ENCODE results near the gene TMEM181. TPM values are rescaled to one million over a fixed set of nuclear protein-coding genes. Genes with fewer than 3 reads are reported as not detected.

The TMEM181 gene
- total and polyA plus RNA-seq, 8 donors: 14.1 to 32.8 (median 23.1) TPM

DNA sequence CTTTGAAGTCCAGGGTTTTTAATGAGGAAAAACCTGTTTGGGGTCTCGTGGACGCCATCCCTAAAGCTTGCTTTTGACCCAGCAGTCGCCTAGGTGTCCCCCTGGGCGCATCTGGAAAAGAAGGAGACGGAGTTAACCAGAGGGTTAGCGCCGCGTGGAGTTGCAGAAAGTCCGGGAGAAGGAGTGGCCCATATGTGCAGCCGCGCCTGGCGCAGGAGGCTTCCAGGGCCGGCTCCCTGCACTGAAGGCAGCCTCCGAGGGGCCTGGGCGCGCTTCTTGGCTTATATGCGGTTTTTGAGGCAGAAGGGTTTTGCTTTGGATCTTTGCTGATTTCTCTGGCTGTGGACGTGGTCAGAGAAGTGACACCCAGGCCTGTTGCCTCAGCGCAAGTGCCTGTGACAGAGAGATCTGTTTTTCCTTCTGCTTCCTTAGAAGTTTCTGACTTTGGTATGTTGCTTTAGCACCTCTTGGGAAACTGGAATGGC is 987 bp downstream of the TMEM181 start:
- intact Hi-C loops (cut with DNase I): no loop called here
- Histone ChIP-seq H3K36me3 (no peaks in the 10 kb centered on the region), H3K4me3 (peak overlapping the region; percentile 81 to 99 (median 89)), H3K4me1 (peaks cover 0 to 24% (median 11%) of the 10 kb centered on the region in 3 donors), H3K27ac (peak overlapping the region; percentile 90 to 95 (median 95)), H3K9me3 (no peaks in the 10 kb centered on the region), H3K27me3 (no peaks in the 10 kb centered on the region)
- 3% methylated on average over 19 of the region's 19 CpGs for WGBS, 2 donors
- FAIRE-seq (no peak), DNase-seq (peak in 3 of 6 donors; percentile 37 to 71 (median 69)), ATAC-seq (peak; percentile 30 to 52 (median 50))
- TF ChIP-seq, protein P1, sequence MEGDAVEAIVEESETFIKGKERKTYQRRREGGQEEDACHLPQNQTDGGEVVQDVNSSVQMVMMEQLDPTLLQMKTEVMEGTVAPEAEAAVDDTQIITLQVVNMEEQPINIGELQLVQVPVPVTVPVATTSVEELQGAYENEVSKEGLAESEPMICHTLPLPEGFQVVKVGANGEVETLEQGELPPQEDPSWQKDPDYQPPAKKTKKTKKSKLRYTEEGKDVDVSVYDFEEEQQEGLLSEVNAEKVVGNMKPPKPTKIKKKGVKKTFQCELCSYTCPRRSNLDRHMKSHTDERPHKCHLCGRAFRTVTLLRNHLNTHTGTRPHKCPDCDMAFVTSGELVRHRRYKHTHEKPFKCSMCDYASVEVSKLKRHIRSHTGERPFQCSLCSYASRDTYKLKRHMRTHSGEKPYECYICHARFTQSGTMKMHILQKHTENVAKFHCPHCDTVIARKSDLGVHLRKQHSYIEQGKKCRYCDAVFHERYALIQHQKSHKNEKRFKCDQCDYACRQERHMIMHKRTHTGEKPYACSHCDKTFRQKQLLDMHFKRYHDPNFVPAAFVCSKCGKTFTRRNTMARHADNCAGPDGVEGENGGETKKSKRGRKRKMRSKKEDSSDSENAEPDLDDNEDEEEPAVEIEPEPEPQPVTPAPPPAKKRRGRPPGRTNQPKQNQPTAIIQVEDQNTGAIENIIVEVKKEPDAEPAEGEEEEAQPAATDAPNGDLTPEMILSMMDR (IDR thresholded peaks at IDR 0.05): no peak

GRCh38 chr6:158561321-158561884 is 1.5 kb downstream of the TMEM181 start:
- Histone ChIP-seq H3K4me1 (peaks cover 0 to 24% (median 5%) of the 10 kb centered on the region in 3 donors), H3K9me3 (no peaks in the 10 kb centered on the region), H3K4me3 (peak overlapping the region in 3 of 4 donors; percentile 81 to 99 (median 96)), H3K36me3 (no peaks in the 10 kb centered on the region), H3K27ac (peak overlapping the region; percentile 90 to 95 (median 95)), H3K27me3 (no peaks in the 10 kb centered on the region)
- DNase-seq: peak in 4 of 6 donors; percentile 55 to 65 (median 61)
- ATAC-seq: peak; percentile 46 to 71 (median 60)
- WGBS, 2 donors: 23 to 39% methylated on average over 14 of the region's 14 CpGs
- TF ChIP-seq, protein P1 (IDR thresholded peaks at IDR 0.05): no peak
- intact Hi-C loops (cut with DNase I): no loop called here
- no peak for FAIRE-seq

GRCh38 chr6:158561938-158562337 is 2.0 kb downstream of the TMEM181 start:
- H3K4me3 ChIP-seq: peak overlapping the region in 3 of 4 donors; percentile 81 to 99 (median 96)
- intact Hi-C loops (cut with DNase I): no loop called here
- ATAC-seq (peak in 1 of 4 donors; percentile 14), FAIRE-seq (no peak), DNase-seq (no peak)
- H3K27me3 ChIP-seq: no peaks in the 10 kb centered on the region
- WGBS, 2 donors: 34 to 36% methylated on average over 8 of the region's 8 CpGs
- H3K27ac ChIP-seq: peak overlapping the region; percentile 90 to 95 (median 95)
- H3K36me3 ChIP-seq: no peaks in the 10 kb centered on the region
- H3K4me1 ChIP-seq: peaks cover 0 to 24% (median 4%) of the 10 kb centered on the region in 3 donors
- TF ChIP-seq, protein P1 (IDR thresholded peaks at IDR 0.05): no peak
- H3K9me3 ChIP-seq: no peaks in the 10 kb centered on the region

DNA sequence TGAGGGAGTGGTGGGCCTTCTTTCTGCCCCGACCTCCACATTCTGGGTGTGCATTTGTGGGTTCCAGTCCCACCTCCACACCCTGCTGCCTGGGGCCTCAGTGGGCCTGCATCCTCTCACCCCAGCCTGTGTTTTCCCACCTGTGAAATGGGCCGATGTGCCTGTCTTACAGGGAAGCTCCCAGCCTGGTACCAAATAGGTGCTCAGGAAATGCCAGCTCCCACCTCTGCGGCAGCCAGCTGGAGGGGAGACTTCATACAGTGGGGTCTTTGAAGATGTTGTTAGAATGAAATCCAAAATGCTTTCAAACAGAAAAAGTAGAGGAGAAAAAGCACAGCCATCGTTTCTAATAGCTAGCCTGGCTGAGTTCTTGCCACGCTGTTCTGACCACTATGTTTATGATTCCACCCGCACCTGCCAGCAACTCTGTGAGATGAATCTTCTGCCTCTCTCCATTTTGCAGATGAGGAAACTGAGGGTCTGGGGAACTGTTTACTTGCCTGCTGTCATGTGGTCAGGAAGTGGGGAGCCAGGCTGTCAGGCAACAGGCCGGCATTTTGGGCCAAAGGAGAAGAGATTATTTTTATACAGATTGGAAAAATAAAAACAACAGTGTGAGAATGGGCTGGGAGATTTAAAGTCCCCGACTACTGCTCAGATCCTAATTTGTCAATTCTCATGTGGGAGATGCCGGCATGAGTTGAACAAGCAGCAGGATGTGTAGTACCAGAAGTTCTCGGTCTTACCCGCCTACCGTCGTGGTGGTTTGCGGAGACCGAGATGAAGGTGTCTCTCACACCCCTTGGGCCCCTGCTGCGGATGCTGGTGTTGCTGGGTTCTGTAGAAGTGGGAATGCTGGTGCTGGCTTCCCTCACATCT is 4.6 kb downstream of the TMEM181 start:
- Histone ChIP-seq H3K27ac (no peak overlapping the region), H3K4me3 (no peak overlapping the region), H3K27me3 (no peaks in the 10 kb centered on the region), H3K36me3 (no peaks in the 10 kb centered on the region), H3K9me3 (no peaks in the 10 kb centered on the region), H3K4me1 (peaks cover 0 to 24% (median 4%) of the 10 kb centered on the region in 3 donors)
- 74 to 78% methylated on average over 16 of the region's 16 CpGs for WGBS, 2 donors
- DNase-seq (no peak), ATAC-seq (no peak), FAIRE-seq (no peak)
- intact Hi-C loops (cut with DNase I): no loop called here
- TF ChIP-seq, protein P1 (IDR thresholded peaks at IDR 0.05): no peak
